GM21390 (cell line): ENCODE measurements around the gene FCGBP.
"Not testable (repeated sequence)": the region's sequence is repeated elsewhere in the genome, so short reads cannot be mapped to it uniquely, and the experiment has no call there.

Source experiments
- ATAC-seq: cut with Tn5 transposase; IDR thresholded peaks from one replicate; pipeline ENCODE4 v1.9.1; 2021; ENCODE audit not compliant: unreplicated experiment

The FCGBP gene

GRCh38 chr19:39892506-39892902 lies 41.9 kb downstream of the FCGBP start:
- not testable (repeated sequence) for ATAC-seq

GRCh38 chr19:39891660-39892505 lies 42.6 kb downstream of the FCGBP start:
- ATAC-seq, result not testable (repeated sequence)

GRCh38 chr19:39890755-39891551 lies 43.5 kb downstream of the FCGBP start:
- no peak for ATAC-seq

- not testable (repeated sequence) for ATAC-seq
Observed at GRCh38 chr19:39889872-39890754, 44.3 kb downstream of the FCGBP start.

- ATAC-seq, result not testable (repeated sequence)
Observed at GRCh38 chr19:39887456-39887951, 46.9 kb downstream of the FCGBP start.

- ATAC-seq, result not testable (repeated sequence)
Observed at GRCh38 chr19:39885821-39886554, 48.4 kb downstream of the FCGBP start.

- ATAC-seq, result not testable (repeated sequence)
Observed at GRCh38 chr19:39884721-39885120, 49.7 kb downstream of the FCGBP start.
